M059J (cell line): ENCODE results near the gene EFCAB8. TPM values are rescaled to one million over a fixed set of nuclear protein-coding genes. Genes with fewer than 3 reads are reported as not detected.
"Not testable (repeated sequence)": the region's sequence is repeated elsewhere in the genome, so short reads cannot be mapped to it uniquely, and the experiment has no call there.

Experiments
- DNase-seq: peaks from one replicate; pipeline ENCODE4 v3.0.0-alpha.2; 2012; ENCODE audit warnings: low read depth
- total RNA-seq: library from RNA; depleted of rRNA; stranded (reverse); fragments of >200 nt; shearing (Covaris generic); gene quantifications from 2 replicates; pipeline ENCODE4 v1.2.3, GENCODE V29; 2014

The EFCAB8 gene
- total RNA-seq, 1 experiment from 2014 or later = not detected

- DNase-seq = peak; percentile 26
Observed at GRCh38 chr20:32972181-32973076, 113.7 kb downstream of the EFCAB8 start.

GRCh38 chr20:32973077-32973717, 114.5 kb downstream of the EFCAB8 start:
- no peak for DNase-seq

GRCh38 chr20:32974204-32975064, 115.7 kb downstream of the EFCAB8 start:
- not testable (repeated sequence) for DNase-seq

- DNase-seq = not testable (repeated sequence)
Observed at GRCh38 chr20:32975121-32975520, 116.4 kb downstream of the EFCAB8 start.

- peak; percentile 41 for DNase-seq
Observed at GRCh38 chr20:32975698-32976674, 117.3 kb downstream of the EFCAB8 start.

GRCh38 chr20:32976746-32977145, 118.0 kb downstream of the EFCAB8 start:
- no peak for DNase-seq

- no peak for DNase-seq
Observed at GRCh38 chr20:32977281-32978008, 118.7 kb downstream of the EFCAB8 start.

- DNase-seq = no peak
Observed at GRCh38 chr20:32978009-32978335, 119.2 kb downstream of the EFCAB8 start.

GRCh38 chr20:32979201-32979998, 120.7 kb downstream of the EFCAB8 start:
- no peak for DNase-seq

GRCh38 chr20:32980131-32980941, 121.6 kb downstream of the EFCAB8 start:
- DNase-seq = peak; percentile 34

- DNase-seq = no peak
Observed at GRCh38 chr20:32980990-32981389, 122.3 kb downstream of the EFCAB8 start.

GRCh38 chr20:32982617-32983458, 124.1 kb downstream of the EFCAB8 start:
- DNase-seq = peak; percentile 50

- no peak for DNase-seq
Observed at GRCh38 chr20:32983459-32984112, 124.9 kb downstream of the EFCAB8 start.

- DNase-seq = peak; percentile 25
Observed at GRCh38 chr20:32984196-32984595, 125.5 kb downstream of the EFCAB8 start.

GRCh38 chr20:32984631-32985354, 126.1 kb downstream of the EFCAB8 start:
- no peak for DNase-seq

GRCh38 chr20:32985596-32985995, 126.9 kb downstream of the EFCAB8 start:
- no peak for DNase-seq
